ENCODE results near the gene BAHCC1. TPM values are rescaled to one million over a fixed set of nuclear protein-coding genes. Genes with fewer than 3 reads are reported as not detected.

The BAHCC1 gene
- total RNA-seq, 1 experiment from 2014 or later = 9.9 TPM

DNA sequence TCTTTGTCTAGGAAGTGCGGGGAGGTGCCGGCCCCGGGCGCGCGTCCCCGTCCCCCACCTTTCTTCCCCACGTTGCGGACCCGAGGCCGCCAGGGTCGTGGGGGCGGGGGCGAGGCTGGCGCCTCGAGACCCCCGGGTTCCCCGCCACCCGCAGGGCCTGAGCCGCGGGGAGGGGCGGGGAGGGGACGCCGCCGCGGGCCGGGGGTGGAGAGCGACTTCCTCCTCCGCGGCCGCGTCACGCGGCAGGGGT is 119.2 kb downstream of the BAHCC1 start:
- TF ChIP-seq CTCF (conservative IDR thresholded peaks at IDR 0.05; ENCODE audit: low read depth, low read length) (no peak), EZH2phosphoT487 (IDR thresholded peaks at IDR 0.05; ENCODE audit: borderline replicate concordance, low read length) (no peak), EZH2 (IDR thresholded peaks at IDR 0.05; ENCODE audit: low read length, unreplicated experiment) (no peak)
- no peak for DNase-seq
- peaks cover 71% of the 10 kb centered on the region for H3K79me2 ChIP-seq (ENCODE audit: low read length)
- CTCF ChIA-PET = no interaction called here
- H3K27me3 ChIP-seq (ENCODE audit: low read length) = no peaks in the 10 kb centered on the region
- H3K27ac ChIP-seq (ENCODE audit: low read length) = peak overlapping the region; percentile 88
- no peaks in the 10 kb centered on the region for H3K9me3 ChIP-seq (ENCODE audit: low read length)
- peaks cover 31% of the 10 kb centered on the region for H4K20me1 ChIP-seq (ENCODE audit: low read length)
- H3K9ac ChIP-seq (ENCODE audit: low read length) = peak overlapping the region; percentile 85
- peak overlapping the region; percentile 79 for H3K4me3 ChIP-seq (ENCODE audit: low read length)
- peak overlapping the region; percentile 70 for H2AFZ ChIP-seq (ENCODE audit: low read length)
- H3K4me2 ChIP-seq (ENCODE audit: low read length) = peak overlapping the region; percentile 96
- POLR2A ChIA-PET (ENCODE audit: unreplicated experiment) = interaction anchor here (0.7 kb wide), 1 partner anchor 47 kb away, joined by 4 read pairs; no protein-coding TSS in a partner anchor
- no peak for ATAC-seq
- H3F3A ChIP-seq (ENCODE audit: low read length, unreplicated experiment) = peaks cover 16% of the 10 kb centered on the region
- H3K4me1 ChIP-seq (ENCODE audit: insufficient read depth, low read length) = peaks cover 45% of the 10 kb centered on the region
- BruUV-seq (replicated peaks) = no TSS peak
- no peaks in the 10 kb centered on the region for H3K9me2 ChIP-seq (replicated peaks; ENCODE audit: low read length)
- H3K36me3 ChIP-seq (ENCODE audit: low read depth, low read length) = peaks cover 28% of the 10 kb centered on the region
- intact Hi-C loops (cut with micrococcal nuclease) = loop anchor here (10.0 kb wide), 1 partner anchor 120 kb away; the partner anchor contains the start of gene BAHCC1

DNA sequence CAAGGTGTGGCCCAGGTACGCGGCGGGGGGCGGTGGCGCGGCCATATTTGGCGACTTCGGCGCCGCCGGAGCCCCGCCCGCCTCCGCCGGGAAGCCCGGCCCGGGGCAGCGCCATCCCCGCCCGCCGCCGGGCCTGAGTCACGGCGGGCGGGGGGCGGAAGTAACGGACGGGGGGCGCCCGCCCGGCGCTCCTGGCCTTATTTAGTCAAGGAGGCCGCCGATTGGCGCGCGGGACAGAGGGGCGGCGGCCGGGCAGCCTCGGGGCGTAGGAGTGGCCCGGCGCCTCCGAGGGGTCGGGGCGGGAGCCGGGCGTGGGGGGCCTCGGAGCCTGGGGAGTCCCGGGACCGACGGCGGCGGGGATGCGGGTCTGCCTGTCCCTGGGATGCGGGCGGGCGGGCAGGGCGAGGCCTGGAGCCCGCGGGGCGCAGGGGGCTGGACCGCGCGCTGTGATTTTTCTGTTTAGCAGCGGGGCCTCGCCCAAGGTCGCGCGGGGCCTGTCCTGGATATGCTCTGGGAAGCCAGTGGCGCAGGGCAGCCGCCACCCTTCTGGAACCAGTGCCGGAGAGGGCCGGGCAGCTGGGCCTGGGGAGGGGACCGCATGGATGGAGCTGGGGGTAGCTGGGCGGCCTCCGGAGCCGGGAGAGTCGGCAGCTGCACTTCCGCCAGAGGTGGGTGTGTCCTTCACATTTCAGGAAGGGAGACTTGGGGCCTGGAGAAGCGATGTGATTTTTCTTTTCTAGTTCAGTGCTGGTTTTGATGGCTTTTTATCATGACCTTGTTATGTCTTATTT is 119.7 kb downstream of the BAHCC1 start:
- peak; percentile 89 for DNase-seq
- H3K27ac ChIP-seq (ENCODE audit: low read length) = peak overlapping the region; percentile 88
- BruUV-seq (replicated peaks) = no TSS peak
- CTCF ChIA-PET = no interaction called here
- H3K9me2 ChIP-seq (replicated peaks; ENCODE audit: low read length) = no peaks in the 10 kb centered on the region
- peak overlapping the region; percentile 96 for H3K4me2 ChIP-seq (ENCODE audit: low read length)
- no peaks in the 10 kb centered on the region for H3K9me3 ChIP-seq (ENCODE audit: low read length)
- peaks cover 65% of the 10 kb centered on the region for H3K79me2 ChIP-seq (ENCODE audit: low read length)
- no peaks in the 10 kb centered on the region for H3K27me3 ChIP-seq (ENCODE audit: low read length)
- peak overlapping the region; percentile 70 for H2AFZ ChIP-seq (ENCODE audit: low read length)
- H3K36me3 ChIP-seq (ENCODE audit: low read depth, low read length) = peaks cover 23% of the 10 kb centered on the region
- peak overlapping the region; percentile 79 for H3K4me3 ChIP-seq (ENCODE audit: low read length)
- H3F3A ChIP-seq (ENCODE audit: low read length, unreplicated experiment) = peaks cover 11% of the 10 kb centered on the region
- no peak for TF ChIP-seq CTCF (conservative IDR thresholded peaks at IDR 0.05; ENCODE audit: low read depth, low read length)
- no peak for TF ChIP-seq EZH2 (IDR thresholded peaks at IDR 0.05; ENCODE audit: low read length, unreplicated experiment)
- no peak for TF ChIP-seq EZH2phosphoT487 (IDR thresholded peaks at IDR 0.05; ENCODE audit: borderline replicate concordance, low read length)
- ATAC-seq = peak; percentile 14
- H3K4me1 ChIP-seq (ENCODE audit: insufficient read depth, low read length) = peaks cover 44% of the 10 kb centered on the region
- intact Hi-C loops (cut with micrococcal nuclease) = loop anchor here (10.0 kb wide), 1 partner anchor 120 kb away; the partner anchor contains the start of gene BAHCC1
- POLR2A ChIA-PET (ENCODE audit: unreplicated experiment) = interaction anchor here (0.6 kb wide), 2 partner anchors 25 to 36 kb away, joined by 3 to 4 read pairs; no protein-coding TSS in a partner anchor
- peak overlapping the region; percentile 85 for H3K9ac ChIP-seq (ENCODE audit: low read length)
- H4K20me1 ChIP-seq (ENCODE audit: low read length) = peaks cover 26% of the 10 kb centered on the region
